CD4-positive, CD25-positive, alpha-beta regulatory T cell (primary cell): Measurements from ENCODE around the gene SIK1. TPM values are rescaled to one million over a fixed set of nuclear protein-coding genes. Genes with fewer than 3 reads are reported as not detected.

Source experiments
- ATAC-seq, 2 donors: fragments of 150-1000 bp; cut with Tn5 transposase; one replicate each; pipeline ENCODE4 v1.10.0; 2021; ENCODE audit warnings: low read depth in 2 of 2, moderate number of reproducible peaks in 2 of 2, moderate library complexity in 1 of 2
- DNase-seq, 3 donors: peaks; one replicate each; pipeline versions ENCODE4 v3.0.0 to v3.0.0-alpha.2; 2012 to 2022; ENCODE audit warnings: mixed read lengths in 1 of 3
- H3K27ac ChIP-seq: one replicate; pipeline ENCODE4 v1.7.0; 2013; ENCODE audit warnings: mild to moderate bottlenecking, low read length; ENCODE audit not compliant: insufficient read depth, poor library complexity, severe bottlenecking
- H3K27me3 ChIP-seq: one replicate; pipeline ENCODE4 v1.7.0; 2013; ENCODE audit warnings: low read length; ENCODE audit not compliant: control insufficient read depth, insufficient read depth
- H3K36me3 ChIP-seq: one replicate; pipeline ENCODE4 v1.7.0; 2013; ENCODE audit warnings: mild to moderate bottlenecking, low read length, moderate library complexity; ENCODE audit not compliant: control insufficient read depth, insufficient read depth
- H3K4me1 ChIP-seq: 2 replicates; pipeline ENCODE4 v1.7.0; 2013; ENCODE audit warnings: mild to moderate bottlenecking, low read length; ENCODE audit not compliant: insufficient read depth, control insufficient read depth, poor library complexity, severe bottlenecking
- H3K4me3 ChIP-seq: one replicate; pipeline ENCODE4 v1.7.0; 2013; ENCODE audit warnings: low read depth, mild to moderate bottlenecking, low read length, moderate library complexity
- H3K9me3 ChIP-seq, 2 experiments: 1 replicate in 1 of 2; 2 replicates in 1 of 2; pipeline ENCODE4 v1.7.0; 2013; ENCODE audit warnings: low read length in 2 of 2, mild to moderate bottlenecking in 1 of 2, moderate library complexity in 1 of 2; ENCODE audit not compliant: control insufficient read depth in 2 of 2
- H3K27ac Mint-ChIP-seq, 3 donors: one replicate each; pipeline ENCODE4 v1.8.0; 2020 to 2022; ENCODE audit warnings: mild to moderate bottlenecking in 3 of 3, mixed read lengths in 3 of 3, moderate library complexity in 2 of 3
- H3K27me3 Mint-ChIP-seq: one replicate; pipeline ENCODE4 v1.8.0; 2022; ENCODE audit warnings: mild to moderate bottlenecking, mixed read lengths
- H3K36me3 Mint-ChIP-seq: one replicate; pipeline ENCODE4 v1.8.0; 2020; ENCODE audit warnings: mixed read lengths
- H3K4me1 Mint-ChIP-seq, 4 donors: one replicate each; pipeline ENCODE4 v1.8.0; 2020 to 2022; ENCODE audit warnings: mixed read lengths in 4 of 4, mild to moderate bottlenecking in 1 of 4
- H3K4me3 Mint-ChIP-seq, 4 donors: one replicate each; pipeline ENCODE4 v1.8.0; 2020 to 2022; ENCODE audit warnings: mild to moderate bottlenecking in 4 of 4, mixed read lengths in 4 of 4, moderate library complexity in 3 of 4
- H3K9me3 Mint-ChIP-seq, 7 donors: one replicate each; pipeline ENCODE4 v1.8.0; 2020 to 2022; ENCODE audit warnings: mixed read lengths in 7 of 7, mild to moderate bottlenecking in 3 of 7, moderate library complexity in 2 of 7
- polyA plus RNA-seq, 4 donors: library from polyadenylated mRNA; unstranded; fragments of 300-500 nt; fragmentation: Illumina TruSeq; gene quantifications; one replicate each; pipeline ENCODE4 v1.2.3, GENCODE V29; 2021
- total RNA-seq: library from RNA; stranded (reverse); gene quantifications from one replicate; pipeline ENCODE4 v1.2.3, GENCODE V29; 2022

SIK1 gene
- total and polyA plus RNA-seq, 5 donors from 2014 or later = 0.06 to 243 (median 0.18) TPM; not detected in 2

DNA sequence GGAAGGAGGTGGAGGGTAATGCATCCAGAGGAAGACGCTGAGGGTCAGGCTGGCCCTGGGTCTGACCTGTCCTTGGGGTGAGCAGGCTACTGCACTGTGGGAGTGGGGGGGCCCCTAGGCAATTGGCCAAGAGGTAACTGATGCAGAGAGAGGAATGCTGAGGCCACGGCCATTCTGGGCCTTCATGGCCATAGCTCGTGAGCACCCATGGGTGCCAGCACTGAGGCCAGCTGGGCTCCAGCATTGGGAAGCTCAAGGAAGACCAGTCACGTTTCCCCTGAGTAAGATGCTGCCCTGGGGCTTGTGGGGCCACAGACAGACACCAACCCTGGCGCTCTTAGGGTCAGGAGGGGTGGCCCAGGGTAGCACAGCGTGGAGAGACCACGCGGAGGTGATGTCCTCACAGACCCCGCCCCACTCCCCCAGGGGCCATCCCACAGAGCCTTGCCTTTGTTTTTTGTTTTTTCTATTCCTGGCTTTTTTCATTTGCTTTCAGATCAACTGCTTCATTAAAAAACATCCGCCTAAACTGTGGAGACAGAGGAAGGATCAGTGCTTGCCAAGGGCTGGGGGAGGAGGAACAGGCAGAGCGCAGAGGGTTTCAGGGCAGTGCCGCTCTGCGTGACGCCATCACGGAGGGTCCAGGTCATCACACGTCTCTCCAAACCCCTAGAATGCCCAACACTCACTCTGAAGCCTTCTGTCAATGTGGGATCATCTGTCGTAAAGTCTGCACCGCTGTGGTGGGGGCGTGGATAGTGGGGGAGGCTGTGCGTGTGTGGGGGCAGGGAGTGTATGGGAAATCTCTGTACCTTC lies 61.1 kb downstream of the SIK1 start:
- Histone ChIP-seq H3K36me3 (no peaks in the 10 kb centered on the region), H3K27ac (no peak overlapping the region), H3K4me3 (no peak overlapping the region), H3K27me3 (no peaks in the 10 kb centered on the region), H3K4me1 (peaks cover 23% of the 10 kb centered on the region), H3K9me3 (no peaks in the 10 kb centered on the region)
- no peak for DNase-seq
- no peak overlapping the region for H3K4me3 Mint-ChIP-seq
- H3K9me3 Mint-ChIP-seq = no peaks in the 10 kb centered on the region
- no peaks in the 10 kb centered on the region for H3K36me3 Mint-ChIP-seq
- H3K4me1 Mint-ChIP-seq = peaks cover 0 to 22% (median 16%) of the 10 kb centered on the region in 4 donors
- H3K27ac Mint-ChIP-seq = peak overlapping the region in 1 of 3 donors; percentile 76
- no peak for ATAC-seq
- H3K27me3 Mint-ChIP-seq = peaks cover 4% of the 10 kb centered on the region

DNA sequence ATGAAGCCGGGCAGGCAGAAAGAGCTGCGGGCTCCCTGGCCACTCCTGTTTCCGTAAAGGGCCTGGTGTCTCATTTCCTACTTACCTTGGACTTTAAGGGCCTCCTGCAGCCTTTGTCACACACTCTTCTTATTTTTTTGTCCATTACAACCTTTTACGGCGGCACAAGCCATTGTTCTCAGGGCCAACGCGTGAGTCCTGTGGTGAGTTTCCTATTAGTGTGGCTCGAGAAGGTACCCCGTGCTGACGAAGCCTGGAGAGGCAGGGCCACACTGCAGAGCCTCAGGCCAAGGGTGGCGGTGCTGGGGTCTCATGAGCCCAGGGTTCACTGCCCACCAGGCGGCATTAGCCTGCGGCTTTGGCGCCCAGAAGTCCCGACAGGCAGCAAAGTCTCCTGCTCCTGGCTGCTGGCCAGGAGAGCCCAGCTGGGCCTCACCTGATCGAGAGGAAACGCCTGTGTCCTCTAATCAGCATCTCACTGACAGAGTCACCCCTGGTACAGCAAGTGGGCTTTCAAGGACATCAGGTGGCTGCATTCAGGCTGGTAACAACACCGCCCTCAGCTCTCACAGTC lies 62.0 kb downstream of the SIK1 start:
- Mint-ChIP-seq H3K4me1 (peaks cover 0 to 22% (median 17%) of the 10 kb centered on the region in 4 donors), H3K27ac (peak overlapping the region in 1 of 3 donors; percentile 55), H3K36me3 (no peaks in the 10 kb centered on the region), H3K27me3 (no peaks in the 10 kb centered on the region), H3K4me3 (peak overlapping the region in 1 of 4 donors; percentile 88), H3K9me3 (no peaks in the 10 kb centered on the region)
- Histone ChIP-seq H3K27me3 (no peaks in the 10 kb centered on the region), H3K27ac (no peak overlapping the region), H3K4me3 (no peak overlapping the region), H3K36me3 (no peaks in the 10 kb centered on the region), H3K4me1 (peaks cover 23% of the 10 kb centered on the region), H3K9me3 (no peaks in the 10 kb centered on the region)
- ATAC-seq (no peak), DNase-seq (no peak)

Other genes with a start within 250 kb of the SIK1 start
- 0.35 TPM for gene HSF2BP, start 232.4 kb upstream of the SIK1 start, total RNA-seq
- under 1 TPM; 0.20 to 0.61 (median 0.48) TPM for gene HSF2BP, start 232.4 kb upstream of the SIK1 start, polyA plus RNA-seq
- 37.7 TPM for gene RRP1B, start 232.4 kb upstream of the SIK1 start, total RNA-seq
- 10 to 100 TPM; 26.2 to 30.4 (median 27.7) TPM for gene RRP1B, start 232.4 kb upstream of the SIK1 start, polyA plus RNA-seq